Muscle of back (tissue), 11 donors: ENCODE measurements around the gene DOCK8. TPM values are rescaled to one million over a fixed set of nuclear protein-coding genes. Genes with fewer than 3 reads are reported as not detected.
A peak's percentile ranks its signal among the peaks of the same experiment; 100 is the strongest.
"Not testable (repeated sequence)": the region's sequence is repeated elsewhere in the genome, so short reads cannot be mapped to it uniquely, and the experiment has no call there.

ENCODE experiments used
- DNase-seq, 3 donors: peaks; one replicate each; pipeline versions ENCODE4 v3.0.0 to v3.0.0-alpha.2; 2013
- polyA plus RNA-seq, 10 donors: library from polyadenylated mRNA; unstranded; fragments of 120-200 nt; gene quantifications; one replicate each; pipeline ENCODE4 v1.2.1, GENCODE V29; 2013; ENCODE audit not compliant: insufficient read length in 10 of 10

Gene DOCK8
- polyA plus RNA-seq, 10 donors, result 5.4 to 11.2 (median 7.6) TPM

DNA sequence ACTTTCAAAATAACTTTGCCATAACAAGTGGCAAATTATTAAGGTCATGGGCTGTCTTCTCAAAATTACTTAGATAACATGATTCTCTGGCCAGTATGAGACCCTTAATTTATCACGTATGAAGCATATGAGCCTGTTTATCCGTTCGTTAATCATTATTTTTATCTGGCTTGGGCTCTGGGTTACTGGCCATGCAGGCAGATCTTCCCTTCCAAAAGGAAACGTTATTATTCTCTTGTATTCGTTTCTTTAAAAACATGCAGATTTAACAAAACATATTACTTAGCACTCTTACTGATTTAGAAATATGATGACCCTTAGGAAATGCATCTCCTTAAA lies 148.6 kb downstream of the DOCK8 start:
- no peak for DNase-seq

DNA sequence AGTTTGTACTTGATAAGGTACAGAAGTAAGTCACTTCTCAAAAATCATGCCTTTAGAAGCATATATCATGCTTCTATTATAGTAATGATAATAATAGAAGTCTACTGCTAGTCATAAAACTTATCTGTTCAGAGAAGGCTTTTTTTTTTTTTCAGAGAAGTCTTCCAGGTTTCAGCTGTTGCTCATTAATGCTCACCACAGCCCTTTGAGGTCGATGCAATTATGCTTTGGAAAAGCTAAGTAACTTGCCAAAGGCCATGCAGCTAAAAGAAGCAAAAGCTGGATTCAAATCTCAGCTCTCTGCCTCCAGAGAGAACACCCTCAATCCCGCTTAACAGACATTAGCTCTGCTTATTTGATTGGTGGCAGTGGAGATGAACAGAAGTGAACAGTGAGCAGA lies 150.8 kb downstream of the DOCK8 start:
- DNase-seq, result no peak

DNA sequence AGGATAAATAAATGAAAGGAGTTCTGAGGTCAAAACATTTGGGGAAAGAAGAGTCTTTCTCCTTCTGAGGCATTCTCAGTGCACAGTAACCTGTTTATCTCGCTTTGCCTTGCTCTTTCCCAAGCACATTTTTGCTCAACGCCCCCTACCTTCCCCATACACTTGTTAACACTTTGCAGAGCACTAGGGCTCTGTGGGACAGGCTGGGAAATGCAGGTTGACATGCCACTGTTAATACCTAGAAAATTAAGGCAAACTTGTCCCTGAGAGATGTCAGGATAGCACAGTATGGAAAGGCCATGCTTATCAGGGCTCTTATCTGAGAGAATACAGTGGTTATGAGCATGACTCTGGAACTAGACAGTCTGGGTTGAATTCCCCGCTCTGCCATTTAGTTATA lies 152.0 kb downstream of the DOCK8 start:
- no peak for DNase-seq

DNA sequence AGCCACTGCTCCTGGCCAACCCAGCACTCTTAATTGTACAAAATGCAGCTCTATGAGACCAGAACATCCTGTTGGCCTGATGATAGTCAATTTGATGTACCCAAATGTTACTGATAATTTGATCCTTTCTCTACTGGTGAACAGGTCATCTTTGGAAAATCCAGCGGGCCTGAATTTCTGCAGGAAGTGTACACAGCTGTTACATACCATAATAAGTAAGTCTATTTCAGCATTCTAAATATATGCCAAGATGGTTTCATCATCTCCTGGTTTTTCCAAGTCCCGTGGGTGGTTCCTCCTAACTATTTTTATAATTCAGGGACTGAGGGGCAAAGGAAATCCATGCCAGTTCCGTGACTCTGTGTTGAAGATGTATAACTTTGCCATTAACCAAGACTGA lies 155.4 kb downstream of the DOCK8 start:
- no peak for DNase-seq

DNA sequence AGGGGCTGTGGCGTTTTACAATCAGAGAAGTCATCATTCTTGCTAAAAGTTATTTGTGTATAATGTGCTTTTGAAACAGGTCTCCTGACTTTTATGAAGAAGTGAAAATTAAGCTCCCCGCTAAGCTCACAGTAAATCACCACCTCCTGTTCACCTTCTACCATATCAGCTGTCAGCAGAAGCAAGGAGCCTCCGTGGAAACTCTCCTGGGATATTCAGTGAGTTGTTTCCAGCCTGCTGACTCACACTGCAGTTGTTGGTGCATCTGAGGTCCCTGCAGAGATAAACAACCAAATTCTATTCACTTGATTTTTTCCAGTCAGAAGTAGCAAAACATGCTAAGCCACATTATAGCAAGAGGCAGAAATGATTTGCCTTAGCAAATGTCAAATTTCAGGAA lies 156.7 kb downstream of the DOCK8 start:
- DNase-seq, result peak in 2 of 3 donors; percentile 36 to 54

DNA sequence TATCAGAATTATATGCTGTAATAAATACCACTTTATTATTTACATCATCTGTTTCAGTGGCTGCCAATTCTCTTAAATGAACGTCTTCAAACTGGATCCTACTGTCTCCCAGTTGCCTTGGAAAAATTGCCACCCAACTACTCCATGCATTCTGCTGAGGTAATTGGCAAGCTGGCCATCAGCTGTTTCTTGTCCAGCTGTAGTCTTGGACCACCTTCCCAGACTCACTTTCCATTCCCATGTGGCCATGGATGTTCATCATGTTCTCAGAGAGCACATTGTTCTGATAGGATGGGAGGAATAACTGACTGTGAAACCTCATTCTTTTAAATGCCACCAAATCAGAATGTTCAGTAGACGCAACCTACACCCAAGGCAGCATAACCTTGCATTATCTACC lies 157.5 kb downstream of the DOCK8 start:
- peak; percentile 55 to 75 (median 66) for DNase-seq

DNA sequence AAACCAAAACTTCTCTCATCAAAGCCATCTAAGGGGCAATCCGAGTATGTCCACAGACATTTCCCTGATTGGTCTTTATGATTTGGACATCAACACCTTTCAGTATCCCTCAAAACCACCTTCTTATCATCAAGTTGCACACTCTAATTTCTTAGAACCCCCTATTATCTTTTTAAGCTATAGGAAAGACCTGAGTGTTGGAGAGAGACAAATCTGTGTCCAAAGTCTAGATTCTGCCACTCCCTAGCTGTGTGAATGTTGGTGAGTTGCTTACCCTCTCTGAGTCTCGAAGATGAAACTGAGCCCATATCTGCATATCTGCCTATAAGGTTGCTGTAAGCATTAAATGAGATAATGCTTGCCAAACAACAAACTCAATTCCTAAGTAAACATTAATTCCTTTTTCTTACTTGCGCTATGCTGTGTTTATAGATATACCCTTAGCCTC lies 159.1 kb downstream of the DOCK8 start:
- no peak for DNase-seq

DNA sequence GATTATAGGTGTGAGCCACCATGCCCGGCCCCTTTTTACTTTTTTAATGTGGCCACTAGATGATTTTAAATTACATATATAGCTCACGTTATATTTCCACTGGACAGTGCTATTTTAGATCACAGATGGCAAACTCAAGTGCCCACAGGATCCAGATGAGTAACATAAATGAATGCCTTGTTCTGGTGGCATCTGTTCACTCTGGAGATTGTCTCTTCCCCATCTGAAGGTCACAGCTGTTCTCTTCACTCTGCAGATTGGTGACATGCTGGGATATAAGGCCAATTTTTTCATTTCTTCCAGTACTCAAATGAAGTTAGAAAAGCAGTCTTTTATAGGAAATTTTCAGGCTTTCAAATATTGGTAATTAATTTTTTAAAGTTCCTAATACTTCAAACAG lies 160.1 kb downstream of the DOCK8 start:
- DNase-seq, result peak in 2 of 3 donors; percentile 51 to 53

DNA sequence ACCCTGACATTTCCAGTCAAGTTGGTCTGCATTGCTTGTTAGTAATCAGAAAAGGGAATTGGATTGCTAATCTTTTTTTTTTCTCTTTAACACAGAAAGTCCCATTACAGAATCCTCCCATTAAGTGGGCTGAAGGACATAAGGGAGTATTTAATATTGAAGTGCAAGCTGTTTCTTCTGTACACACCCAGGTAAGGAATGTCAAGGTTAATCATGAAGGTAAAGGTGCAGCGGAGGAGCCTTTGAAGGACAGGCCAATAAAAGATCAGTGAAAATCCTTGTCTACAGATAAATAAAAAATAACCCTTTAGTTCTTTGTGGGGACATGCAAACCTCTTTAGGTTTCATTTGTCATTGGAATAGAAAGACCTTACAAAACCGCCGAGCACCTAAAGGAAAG lies 161.4 kb downstream of the DOCK8 start:
- no peak for DNase-seq

DNA sequence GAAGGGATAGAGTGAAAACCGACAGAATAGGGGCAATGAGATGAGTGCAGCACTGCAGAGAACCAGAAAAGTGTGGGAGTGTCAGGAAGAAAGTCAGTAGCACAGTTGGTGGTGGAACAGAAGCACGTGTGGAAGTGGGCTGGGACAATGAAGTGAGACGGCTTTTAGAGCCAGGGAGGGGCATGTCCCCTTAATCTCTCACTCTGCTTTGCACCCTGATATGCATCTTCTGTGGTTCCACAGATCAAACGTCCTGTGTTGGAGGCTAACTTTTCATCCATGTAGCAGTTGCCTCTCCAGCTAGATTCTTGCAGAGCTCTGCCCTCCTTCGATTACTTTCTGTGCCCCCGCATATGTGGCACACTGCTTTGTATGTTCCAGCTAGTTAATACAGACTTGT lies 163.6 kb downstream of the DOCK8 start:
- DNase-seq, result no peak

DNA sequence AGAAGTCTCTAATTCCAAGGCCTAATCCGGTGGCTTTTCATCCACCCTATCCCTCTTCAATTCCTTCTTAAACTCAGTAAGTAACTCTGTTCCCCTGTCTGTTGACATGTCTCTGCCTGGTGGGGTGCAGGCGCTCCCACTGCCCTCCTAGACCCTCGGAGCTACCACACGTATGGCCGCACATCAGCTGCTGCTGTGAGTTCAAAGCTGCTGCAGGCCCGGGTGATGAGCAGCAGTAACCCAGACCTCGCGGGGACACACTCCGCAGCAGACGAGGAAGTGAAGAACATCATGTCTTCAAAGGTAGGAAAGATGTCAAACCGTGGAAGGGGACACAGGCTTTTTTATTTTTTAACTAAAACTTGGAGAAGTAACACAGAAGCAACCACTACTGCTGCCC lies 167.7 kb downstream of the DOCK8 start:
- no peak for DNase-seq

DNA sequence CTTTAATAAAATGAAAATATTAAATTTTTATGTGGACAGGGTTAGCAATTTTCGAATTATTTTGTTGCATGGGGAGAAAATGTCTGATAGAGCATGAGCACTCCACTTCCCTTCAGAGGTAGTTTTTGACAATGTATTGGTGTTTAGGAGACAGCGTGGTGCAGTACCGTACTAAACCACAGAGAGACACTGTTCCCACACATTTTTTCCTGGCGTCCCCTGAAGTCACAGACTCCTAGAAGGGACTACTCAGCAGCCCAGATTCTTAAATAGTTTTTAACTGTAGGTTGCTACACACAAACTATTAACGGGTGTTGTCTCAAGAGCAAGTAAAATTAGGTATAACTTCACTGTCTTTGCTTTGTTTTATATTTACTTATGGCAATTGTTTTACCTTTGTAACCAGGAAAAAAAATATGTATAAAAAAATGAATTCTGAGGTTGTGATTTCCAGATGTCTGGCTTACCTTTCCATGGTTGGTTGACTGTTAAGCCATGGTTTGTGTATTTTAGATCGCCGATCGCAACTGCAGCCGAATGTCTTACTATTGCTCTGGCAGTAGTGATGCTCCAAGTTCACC lies 171.2 kb downstream of the DOCK8 start:
- DNase-seq, result peak; percentile 52 to 81 (median 72)

DNA sequence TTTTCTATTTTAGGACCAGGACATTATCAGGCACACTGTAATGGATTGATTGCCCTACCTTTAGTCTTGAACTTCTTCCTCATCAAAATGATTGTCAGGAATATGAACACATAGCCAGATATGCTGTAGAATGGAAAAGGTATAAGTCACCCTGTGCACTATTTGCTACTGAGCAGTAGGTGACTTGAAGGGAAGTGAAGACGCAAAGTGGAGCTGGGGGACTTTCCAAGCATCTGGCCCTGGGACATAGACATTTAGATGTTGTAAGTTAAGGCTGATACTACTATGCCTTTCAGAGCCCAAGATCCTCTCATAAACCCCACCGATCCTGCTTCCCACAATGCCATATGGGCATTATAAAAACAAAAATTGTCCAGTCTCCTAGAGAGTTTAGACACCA lies 174.5 kb downstream of the DOCK8 start:
- DNase-seq, result no peak

DNA sequence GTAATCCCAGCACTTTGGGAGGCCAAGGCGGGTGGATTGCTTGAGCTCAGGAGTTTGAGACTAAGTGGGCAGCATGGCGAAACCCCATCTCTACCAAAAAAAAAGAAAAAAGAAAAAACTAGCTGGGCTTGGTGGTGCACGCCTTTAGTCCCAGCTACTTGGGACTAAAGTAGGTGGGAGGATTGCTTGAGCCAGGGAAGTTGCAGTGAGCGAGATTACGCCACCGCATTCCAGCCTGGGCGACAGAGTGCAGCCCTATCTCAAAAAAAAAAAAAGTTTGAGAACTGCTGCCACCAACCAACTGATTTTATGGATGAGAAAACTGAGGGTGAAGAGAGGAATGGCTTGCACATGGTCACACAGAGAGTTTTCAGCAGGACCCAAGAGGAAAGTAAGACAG lies 175.1 kb downstream of the DOCK8 start:
- DNase-seq, result no peak

DNA sequence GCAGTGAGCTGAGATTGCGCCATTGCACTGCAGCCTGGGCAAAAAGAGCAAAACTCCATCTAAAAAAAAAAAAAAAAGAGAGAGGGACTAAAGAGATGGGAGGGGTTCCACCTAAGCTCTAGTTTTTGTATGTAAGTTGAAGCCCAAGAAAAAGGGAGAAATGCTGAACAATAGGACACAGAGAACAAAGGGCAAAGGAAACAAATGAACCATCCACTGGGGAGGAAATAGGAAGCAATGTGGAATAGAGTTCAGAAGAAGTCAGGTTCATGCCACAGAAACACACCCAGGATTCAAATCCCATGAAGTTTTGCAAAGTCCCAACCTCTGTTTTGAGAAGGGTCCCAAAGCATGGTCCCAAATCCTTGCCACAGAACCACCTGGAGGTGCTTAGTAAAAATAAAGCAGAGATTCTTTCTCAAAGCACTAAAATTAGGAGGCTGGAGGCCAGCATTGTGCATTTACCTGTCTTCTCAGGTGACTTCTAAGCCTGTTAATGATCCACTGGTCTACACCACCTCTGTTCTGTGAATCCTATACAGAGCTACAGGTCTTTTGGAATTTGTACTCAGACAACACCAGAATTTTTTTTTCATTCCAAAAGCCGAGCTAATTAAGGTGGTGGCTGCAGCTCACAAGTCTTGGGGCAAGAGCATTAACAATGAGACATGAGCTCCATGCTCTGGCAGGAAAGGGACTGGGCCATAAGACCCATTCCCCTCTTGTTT lies 177.6 kb downstream of the DOCK8 start:
- DNase-seq, result no peak

DNA sequence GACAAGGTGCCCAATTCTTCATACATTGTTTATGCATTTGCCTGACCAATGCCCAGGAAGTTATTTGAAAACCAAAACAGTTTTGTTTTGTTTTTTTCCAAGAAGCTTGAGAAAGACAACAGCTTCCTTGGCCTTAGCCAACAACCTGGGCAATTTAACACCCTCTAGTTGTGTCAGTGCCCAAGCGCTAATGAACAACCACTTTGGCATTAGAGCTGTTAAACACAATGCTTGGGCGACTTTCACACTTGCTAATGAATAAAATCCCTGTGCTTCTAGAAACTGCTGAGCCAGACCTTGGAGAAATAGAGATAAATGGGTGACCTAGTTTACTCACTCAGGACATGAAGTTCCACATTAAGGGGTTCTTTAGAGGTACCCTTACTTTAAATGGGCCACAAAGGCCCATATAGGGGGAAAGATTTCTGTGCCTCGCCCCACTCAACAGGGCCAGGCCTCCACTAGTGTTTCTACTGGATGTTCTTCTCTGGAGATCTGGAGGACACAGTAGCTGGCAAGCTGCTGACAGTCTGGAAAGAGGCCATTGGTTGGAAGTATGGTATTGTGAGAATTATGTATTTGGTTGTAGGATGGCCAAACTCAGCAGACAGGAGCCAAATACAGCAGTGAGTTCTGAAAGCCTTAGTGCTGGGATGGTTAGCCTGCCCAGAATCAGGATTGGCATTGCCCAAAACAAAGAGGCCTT lies 179.8 kb downstream of the DOCK8 start:
- no peak for DNase-seq

DNA sequence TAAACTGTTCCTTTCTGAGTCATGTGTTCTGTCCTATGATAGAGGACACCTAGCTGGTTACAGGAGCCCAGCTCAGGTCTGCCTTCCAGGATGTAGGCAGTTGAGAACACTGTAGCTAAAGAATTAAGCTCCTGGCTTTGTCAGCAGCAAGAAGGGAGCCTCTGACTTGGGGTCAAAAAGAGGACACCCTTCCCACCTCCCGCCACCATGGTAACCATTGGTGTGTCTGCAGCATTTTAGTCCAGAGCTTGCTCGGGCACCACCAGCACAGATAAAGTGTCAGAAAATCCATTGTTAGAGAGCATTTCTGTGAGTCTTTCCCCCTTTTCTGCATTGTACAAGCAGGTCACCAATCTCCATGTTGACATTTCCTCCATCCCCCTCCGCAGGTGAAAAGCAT lies 181.7 kb downstream of the DOCK8 start:
- DNase-seq, result no peak

DNA sequence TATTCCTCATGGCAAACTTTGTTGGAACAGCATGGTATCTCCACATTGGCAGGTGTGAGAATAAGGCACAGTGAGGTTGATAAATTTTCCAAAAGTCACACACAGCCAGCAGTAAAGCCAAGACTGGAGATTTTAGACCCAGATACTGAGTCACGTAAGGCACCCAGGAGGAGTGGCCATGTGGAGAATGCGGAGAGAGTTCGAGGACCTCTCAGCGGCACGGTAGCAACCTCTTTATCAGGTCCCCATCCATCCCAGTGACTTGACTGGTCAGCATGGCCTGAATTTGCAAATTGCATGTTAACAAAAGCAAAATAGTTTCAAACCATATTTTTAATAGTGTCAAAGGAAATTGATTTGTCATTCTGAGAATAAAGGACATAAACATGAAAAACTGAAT lies 183.4 kb downstream of the DOCK8 start:
- no peak for DNase-seq

DNA sequence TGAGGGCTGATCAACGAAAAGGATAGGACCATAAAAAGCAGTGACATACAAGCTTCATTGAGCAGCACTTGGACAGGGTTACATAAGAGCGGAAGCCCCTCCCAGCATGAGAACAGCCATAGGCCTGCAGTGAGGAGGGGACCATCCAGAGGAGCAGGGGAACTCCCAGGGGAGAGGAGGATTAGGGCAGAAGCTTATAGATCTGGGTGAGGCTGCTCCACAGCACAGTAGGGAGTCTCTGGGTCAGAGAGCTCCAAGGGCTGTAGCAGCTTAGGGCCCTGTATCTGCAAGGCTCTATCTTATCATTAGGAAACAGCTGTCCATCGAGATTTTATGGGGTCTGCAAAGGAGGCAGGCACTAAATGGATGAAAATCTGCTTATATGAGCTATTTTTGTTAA lies 186.6 kb downstream of the DOCK8 start:
- no peak for DNase-seq

DNA sequence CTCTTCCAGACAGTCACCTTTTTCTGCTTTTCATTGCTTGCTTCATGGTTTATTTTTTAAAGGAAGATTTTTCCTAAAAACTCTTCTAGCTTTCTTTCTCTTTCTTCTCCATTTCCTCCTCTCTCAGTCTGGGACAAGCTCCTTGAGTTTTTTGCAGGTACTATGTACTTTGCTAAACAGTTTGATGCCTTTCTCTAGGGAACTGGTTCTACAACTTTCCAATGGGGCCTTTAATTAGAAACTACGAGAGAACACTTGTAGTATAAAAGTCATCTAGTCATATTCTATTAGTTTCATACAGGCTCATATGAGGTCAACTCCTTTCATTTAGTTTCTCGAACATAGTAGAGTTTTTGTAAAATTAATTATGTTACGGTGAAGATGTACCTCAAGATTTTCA lies 189.6 kb downstream of the DOCK8 start:
- DNase-seq, result no peak

DNA sequence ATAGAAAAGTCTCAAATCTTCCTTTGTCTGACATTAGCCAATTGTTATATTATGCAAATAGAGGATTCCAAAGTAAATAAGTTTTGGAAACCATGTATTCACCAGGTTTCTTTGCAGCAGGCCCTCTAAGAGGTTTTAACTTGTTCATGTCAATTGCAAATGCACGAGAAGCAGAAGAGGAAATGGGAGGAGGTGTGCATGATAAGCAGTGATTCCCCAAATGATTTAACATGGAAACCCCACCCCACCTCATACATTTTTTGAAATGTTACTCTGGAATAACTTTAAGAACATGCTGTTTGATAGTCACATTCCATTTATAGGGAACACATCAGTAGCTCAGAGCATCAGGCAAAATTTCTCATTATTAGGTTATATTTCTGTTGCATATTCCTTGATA lies 190.7 kb downstream of the DOCK8 start:
- DNase-seq, result no peak

DNA sequence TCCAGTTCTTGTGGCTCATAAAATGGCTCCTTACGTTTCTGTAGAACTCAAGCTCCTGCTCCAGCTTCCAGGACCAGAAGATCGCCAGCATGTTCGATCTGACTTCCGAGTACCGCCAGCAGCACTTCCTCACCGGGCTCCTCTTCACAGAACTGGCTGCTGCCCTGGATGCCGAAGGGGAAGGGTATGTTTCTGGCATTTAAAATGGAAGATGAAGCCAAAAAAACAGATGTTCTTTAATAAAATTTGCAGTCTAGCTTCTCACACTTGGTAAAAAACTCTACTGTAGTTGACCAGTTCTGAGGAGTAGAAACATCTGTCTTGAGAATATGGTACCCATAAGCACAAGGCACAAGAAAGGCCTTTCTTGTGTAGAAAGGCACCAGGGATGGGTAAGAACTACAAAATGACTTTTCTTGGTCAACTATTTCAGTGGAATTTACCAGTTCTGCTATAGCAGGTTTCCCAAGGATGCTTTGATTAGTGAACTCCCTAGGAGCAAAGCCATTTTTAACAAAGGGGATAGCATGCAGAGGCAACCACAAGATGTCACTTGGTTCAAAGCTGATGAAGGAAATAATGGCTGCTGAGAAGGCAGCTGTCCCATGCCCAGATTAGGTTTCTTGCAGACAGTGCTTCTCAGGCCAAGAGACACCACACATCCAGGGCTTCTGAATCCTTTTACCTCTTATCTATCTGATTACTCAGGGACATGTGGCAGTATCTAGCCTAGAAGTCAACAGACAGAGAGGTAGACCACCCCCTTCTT lies 192.4 kb downstream of the DOCK8 start:
- peak in 1 of 3 donors; percentile 26 for DNase-seq

DNA sequence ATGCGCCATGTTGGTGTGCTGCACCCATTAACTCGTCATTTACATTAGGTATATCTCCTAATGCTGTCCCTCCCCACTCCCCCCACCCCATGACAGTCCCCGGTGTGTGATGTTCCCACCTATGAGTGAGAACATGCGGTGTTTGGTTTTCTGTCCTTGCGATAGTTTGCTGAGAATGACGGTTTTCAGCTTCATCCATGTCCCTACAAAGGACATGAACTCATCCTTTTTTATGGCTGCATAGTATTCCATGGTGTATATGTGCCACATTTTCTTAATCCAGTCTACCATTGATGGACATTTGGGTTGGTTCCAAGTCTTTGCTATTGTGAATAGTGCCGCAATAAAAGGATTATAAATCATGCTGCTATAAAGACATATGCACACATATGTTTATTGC lies 195.0 kb downstream of the DOCK8 start:
- not testable (repeated sequence) for DNase-seq
